DLD1 (cell line): Measurements from ENCODE around the gene ACSBG1.

Experiments used
- in situ Hi-C: cut with HindIII; loops from 2 replicates; pipeline ENCODE4 v1.10.0; 2017; ENCODE audit warnings: low sequenced_read_pairs

Gene ACSBG1

DNA sequence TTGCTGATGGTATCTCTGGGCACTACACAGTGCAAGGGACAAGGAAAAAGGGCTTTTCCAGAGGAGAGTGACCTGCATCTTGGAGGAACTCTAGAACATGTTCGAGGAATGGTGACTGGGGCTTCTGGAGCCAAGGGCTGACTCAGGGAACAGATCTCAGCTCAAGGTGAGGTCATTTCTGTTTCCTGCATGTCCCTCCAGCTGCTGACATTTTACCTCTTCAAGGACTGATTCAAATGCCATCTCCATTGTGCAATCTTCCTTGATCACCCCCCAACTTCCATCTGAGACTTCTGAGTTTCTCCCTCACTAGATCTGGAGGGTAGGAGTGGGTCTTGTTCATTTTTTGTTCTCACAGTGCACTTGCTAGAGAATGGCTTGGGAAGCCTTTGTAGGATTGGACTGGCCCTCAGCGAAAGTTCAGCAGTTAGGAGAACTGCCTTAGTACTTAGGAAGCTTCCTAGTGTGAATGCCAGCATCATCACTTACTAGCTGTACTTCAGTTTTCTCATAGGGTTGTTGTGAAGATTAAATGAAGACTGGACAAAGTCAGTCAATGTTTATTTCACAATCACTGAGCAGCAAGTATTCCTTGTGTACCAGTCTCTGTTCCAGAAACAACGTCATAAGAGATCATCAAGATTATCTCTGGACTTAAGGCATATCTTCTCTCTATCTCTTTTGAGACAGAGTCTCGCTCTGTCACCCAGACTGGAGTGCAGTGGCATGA is 87.8 kb downstream of the ACSBG1 start:
- in situ Hi-C loops: loop anchor here (25.0 kb wide), 1 partner anchor 141 kb away; the partner anchor contains the start of gene SKIC8

DNA sequence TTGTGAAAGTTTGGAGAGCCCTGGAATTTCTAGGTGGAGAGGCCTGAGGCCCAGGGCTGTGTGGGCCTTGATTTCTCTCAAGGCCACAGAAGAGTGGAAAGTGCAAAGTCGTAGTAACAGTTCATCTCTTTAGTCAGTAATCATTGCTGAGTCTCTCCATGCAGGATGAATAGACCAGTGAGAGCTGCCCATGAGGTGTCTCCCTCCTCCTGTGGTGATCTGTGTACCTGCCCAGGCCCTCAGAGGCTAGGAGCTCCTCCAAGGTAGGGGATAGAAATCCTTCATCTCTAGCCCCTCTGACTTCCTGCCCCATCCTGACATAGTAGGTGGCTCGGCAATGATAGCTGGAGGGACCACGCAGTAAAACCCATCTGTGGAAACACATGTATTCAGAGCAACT is 92.0 kb downstream of the ACSBG1 start:
- in situ Hi-C loops: loop anchor here (25.0 kb wide), 1 partner anchor 145 kb away; the partner anchor contains the start of gene SKIC8

DNA sequence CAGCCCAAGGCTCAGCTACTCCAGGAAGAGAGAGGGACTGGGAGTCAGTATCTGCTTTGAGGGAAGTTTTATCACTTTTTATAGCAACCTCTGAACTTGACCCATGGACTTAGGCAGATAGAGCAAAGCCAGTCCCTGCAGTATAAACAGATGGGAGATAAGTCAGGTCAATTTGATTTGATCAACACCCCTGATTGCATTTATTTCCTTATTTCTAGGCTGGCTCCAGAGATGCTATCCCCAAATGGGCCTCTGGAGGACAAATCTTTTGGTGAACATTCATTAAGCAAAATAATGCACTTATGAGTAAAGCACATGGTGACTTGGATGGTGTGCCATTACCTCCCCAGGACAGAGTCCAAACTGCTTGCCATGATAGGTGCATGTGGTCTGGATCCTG is 94.1 kb downstream of the ACSBG1 start:
- in situ Hi-C loops: loop anchor here (25.0 kb wide), 1 partner anchor 147 kb away; the partner anchor contains the start of gene SKIC8

DNA sequence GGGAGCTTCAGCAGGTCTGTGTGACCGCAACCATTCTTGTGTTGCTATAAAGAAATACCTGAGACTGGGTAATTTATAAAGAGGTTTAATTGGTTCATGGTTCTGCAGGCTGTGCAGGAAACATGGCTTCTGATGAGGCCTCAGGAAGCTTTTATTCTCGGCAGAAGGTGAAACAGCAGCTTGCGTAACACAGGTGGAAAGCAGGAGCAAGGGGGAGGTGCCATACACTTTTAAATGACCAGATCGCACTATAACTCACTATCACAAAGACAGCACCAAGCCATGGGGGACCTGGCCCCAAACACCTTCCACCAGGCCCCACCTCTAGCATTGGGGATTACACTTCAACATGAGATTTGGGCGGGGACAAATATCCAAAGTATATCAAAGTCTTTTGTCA is 94.8 kb downstream of the ACSBG1 start:
- in situ Hi-C loops: loop anchor here (25.0 kb wide), 1 partner anchor 148 kb away; the partner anchor contains the start of gene SKIC8

DNA sequence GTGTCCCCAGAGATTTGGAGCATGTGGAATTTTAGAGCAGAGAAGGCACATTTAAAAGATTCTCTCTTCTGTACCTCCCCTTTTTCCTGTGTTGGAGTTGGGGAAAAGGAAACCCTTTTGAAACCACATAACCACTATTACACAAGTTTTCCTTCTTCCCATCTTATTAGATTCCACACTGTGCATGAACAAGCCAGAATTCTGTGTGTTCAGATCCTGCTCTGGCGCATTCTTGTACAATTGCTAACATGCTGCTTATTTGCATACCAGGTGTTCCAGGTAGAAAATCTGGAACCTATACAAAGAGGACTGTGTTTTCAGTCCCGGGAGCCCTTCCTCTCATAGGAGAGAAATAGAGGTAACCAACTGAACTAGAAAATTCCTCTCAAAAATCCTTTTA is 100.6 kb downstream of the ACSBG1 start:
- in situ Hi-C loops: loop anchor here (25.0 kb wide), 1 partner anchor 154 kb away; the partner anchor contains the start of gene SKIC8

DNA sequence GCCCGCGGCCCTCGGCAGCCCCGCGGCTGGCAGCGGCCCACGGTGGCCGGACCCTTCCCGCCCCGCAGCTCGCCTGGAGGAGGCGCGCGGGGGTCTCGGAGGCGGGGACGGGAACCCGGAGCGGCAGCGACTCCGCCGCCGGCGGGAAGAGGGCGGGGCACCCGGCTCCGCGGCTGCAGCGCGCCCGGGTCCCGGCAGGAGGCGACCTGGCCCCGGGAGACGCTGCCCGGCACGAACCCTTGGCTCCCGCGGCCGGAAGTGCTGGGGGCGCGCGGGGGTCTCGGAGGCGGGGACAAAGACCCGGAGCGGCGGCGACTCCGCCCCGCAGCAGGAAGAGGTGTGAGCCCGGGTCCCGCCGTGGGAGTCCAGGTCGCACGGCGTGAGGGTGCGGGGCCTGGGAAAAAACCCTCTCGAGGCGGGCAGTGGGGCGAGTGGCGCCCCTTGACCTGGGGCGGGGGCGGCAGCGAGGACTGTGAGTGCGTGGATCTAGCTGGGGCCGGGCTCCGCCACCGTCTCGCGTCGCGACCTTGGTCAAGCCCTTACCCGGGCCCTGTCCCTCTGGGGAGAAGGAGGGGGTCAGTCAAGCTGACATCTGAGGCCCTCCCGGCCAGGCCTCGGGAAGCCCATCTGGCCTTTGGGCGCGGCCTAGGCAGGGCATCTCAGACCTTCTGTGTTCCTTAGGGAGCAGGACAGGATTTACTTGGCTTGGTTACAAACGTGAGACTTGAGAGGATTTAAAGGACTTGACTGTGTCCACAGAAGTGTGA is 102.9 kb downstream of the ACSBG1 start, which contains the start of gene CIB2:
Gene CIB2, minus strand, starts transcription at position 151 of the 767 bp plus-strand sequence. CDS start 230 bp downstream, outside the sequence.
- in situ Hi-C loops: loop anchor here (25.0 kb wide), 1 partner anchor 156 kb away; the partner anchor contains the start of gene SKIC8

DNA sequence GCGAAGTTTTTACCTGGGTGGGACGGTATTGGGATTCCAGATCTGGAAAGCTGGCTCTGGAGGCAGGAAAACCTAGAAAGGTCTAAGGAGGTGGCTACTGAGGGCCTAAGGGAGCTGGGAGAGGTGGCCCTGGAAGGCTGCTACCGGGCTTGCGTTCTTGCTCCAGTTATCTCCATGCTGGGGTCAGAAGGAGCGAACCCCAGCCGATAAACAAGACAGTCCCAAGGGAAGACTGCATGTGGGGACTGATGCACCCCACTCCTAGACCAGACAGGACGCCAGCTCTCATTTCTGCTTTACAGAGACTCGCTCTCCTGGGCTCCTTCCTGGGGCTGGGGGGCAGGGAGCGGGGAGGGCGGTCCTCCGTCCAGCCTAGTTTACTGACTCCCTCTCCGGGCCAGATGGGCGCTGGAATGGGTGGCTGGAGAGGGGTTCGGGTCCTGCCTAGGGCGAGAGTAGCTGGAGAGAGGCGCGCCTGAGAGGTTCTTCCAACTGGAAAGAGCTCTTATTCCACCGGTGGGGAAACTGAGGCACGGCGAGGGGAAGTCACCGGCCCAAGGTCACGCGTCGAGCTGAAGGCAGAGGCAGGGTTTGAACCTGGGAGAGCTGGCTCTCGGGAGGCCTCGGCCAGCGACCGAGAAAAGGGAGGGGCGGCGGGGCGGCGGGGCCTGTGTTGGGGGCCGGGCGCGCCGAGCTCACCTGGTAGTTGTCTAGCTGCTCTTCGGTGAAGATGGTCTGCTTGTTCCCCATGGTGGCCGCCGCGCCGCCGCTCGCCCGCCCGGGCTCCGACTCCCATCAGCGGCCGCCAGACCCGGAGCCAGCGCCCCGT is 103.7 kb downstream of the ACSBG1 start:
- in situ Hi-C loops: loop anchor here (25.0 kb wide), 1 partner anchor 157 kb away; the partner anchor contains the start of gene SKIC8

DNA sequence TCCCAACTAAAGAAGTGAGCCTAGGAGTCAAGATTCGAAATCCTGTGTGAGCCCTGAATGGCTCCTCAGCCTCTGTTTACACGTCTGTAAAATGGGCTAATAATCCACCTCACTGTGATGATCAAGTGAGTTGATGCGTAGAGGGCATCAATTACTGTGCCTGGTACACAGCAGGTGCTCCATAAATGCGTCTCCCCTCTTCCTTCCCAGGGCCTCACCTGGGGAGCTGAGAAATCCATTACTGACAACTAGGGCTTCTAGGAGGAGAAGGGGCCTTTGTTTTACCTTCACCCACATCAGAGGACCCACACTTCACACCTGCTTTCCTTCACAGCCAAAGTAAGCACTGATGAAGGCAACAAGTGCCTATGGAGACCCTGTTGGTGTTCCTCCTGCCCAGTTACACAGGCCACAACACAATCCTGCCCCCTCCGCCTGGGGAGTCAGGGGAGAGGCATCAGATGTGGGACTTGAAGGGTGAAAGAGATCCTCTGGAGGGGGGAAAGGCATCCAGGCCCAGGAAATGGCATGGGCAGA is 104.5 kb downstream of the ACSBG1 start:
- in situ Hi-C loops: loop anchor here (25.0 kb wide), 1 partner anchor 157 kb away; the partner anchor contains the start of gene SKIC8

DNA sequence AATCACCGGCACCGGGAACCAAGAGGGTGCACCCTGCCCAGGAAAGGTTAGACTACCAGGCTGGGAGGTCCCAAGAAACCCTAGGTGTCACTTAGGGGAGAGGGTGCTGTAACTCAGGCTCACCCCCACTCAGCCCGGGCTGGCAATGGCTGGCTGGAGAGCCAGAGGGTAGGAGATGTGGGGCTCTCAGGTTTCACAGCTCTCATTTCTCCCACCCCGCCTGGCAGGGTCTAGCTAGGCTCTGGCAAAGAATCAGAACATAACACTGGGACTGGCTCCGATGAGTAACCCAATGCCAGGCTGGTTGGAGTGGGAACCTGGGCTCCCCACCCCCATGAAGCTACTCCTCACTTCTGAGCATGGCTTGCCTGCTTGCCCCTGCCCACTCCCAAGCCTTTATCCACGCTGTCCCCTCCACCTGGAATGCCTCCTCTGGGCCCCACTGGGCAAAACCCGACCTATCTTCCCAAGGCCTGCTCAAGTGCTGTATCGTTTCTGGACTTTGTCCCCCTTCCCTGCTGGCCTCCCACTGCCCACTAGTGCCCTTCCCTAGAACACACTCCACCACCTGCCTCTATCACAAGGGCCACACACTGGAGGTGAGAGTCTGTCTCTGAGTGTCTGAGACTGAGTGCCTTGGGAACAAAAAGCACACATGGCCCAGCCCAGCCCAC is 105.2 kb downstream of the ACSBG1 start:
- in situ Hi-C loops: loop anchor here (25.0 kb wide), 1 partner anchor 158 kb away; the partner anchor contains the start of gene SKIC8

DNA sequence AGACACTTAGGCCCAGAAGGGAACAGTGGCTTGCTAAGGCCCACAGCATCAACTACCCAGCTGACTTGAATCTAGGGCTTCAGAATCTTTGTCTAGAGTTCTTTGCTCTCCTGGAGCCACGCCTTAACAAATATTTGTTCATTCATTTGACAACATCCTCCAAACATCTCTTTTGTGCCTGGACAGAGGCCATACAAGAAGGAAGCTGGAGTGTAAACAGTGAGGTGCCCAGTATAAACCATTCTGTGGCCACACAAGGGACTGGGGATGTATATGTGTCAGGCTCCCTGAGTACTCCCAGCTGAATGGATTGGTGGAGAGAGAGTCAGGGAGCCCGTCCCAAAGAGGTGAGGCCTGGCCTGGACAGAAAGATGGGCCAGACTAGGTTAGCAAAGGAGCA is 106.5 kb downstream of the ACSBG1 start:
- in situ Hi-C loops: loop anchor here (25.0 kb wide), 1 partner anchor 159 kb away; the partner anchor contains the start of gene SKIC8

DNA sequence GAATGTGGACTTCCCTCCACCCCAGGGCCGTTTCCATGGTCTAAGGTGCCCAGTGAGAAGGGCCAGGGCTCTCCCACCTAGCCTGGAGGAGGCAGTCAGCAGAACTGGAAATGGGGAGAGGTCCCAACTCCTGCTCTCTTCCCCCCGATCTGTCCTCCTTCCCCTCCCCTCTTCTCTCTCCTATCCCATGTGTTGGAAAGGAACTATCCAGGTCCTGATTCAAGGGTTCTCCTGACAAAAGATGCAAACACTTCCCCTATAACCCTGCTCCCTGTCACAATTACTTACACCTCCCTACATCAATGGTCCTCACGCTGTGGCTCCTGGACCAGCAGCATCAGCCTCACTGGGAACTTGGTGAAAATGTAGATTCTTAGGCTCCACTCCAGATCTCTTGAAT is 109.1 kb downstream of the ACSBG1 start:
- in situ Hi-C loops: loop anchor here (25.0 kb wide), 1 partner anchor 162 kb away; the partner anchor contains the start of gene SKIC8

DNA sequence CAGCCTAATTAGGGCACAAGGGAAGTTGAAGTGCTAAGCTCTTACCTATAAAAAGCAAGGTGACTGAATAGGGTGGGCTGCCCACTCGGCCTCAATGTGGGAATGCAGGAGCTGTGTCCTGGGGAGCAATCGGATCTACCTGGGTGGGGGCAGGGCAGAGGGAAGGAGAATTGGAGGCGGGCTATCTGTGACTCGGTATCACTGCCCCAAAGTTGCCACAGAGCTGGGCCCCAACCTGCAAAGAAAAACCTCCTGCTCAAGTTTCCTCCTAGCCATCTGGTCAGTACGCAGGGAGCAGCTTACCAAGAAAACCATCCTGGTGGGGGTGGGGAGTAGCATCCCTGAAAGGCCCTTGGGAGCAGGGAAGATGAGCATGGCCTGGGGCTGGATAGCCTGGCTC is 113.8 kb downstream of the ACSBG1 start:
- in situ Hi-C loops: no loop called here
